CD4-positive, alpha-beta T cell (primary cell): Measurements from ENCODE around the gene COX4I1. TPM values are rescaled to one million over a fixed set of nuclear protein-coding genes. Genes with fewer than 3 reads are reported as not detected.

Experiments
- ATAC-seq: fragments of 200-7000 bp; cut with Tn5 transposase; one replicate; pipeline ENCODE4 v1.10.0; 2022; ENCODE audit warnings: mild to moderate bottlenecking; ENCODE audit not compliant: poor library complexity
- CTCF ChIA-PET: fragments of 350-600 bp; sonication (Branson Sonifier 250); formaldehyde crosslinking; loops from one replicate; lab custom pipeline; 2021; ENCODE audit warnings: antibody characterized with exemption, inconsistent platforms; lab: Charles Lee
- POLR2A ChIA-PET: fragments of 350-600 bp; sonication (Branson Sonifier 250); formaldehyde crosslinking; loops from one replicate; lab custom pipeline; 2021; ENCODE audit warnings: antibody characterized with exemption, inconsistent platforms; lab: Charles Lee
- DNase-seq, 14 experiments: peaks; one replicate each; pipeline ENCODE4 v3.0.0-alpha.2; 2013 to 2020; ENCODE audit warnings: mixed read lengths in 2 of 14
- H3K27ac ChIP-seq, 2 donors: one replicate each; pipeline versions ENCODE4 v1.5.1 to v1.7.0; 2013; ENCODE audit warnings: low read length in 2 of 2, low read depth in 1 of 2, mild to moderate bottlenecking in 1 of 2
- H3K27me3 ChIP-seq, 2 experiments: 1 replicate in 1 of 2; 2 replicates in 1 of 2; pipeline versions ENCODE4 v1.6.1 to v1.7.0; 2013; ENCODE audit warnings: low read length in 2 of 2, control low read depth in 1 of 2, mild to moderate bottlenecking in 1 of 2, moderate library complexity in 1 of 2; ENCODE audit not compliant: insufficient read depth in 2 of 2, control insufficient read depth in 1 of 2
- H3K36me3 ChIP-seq: one replicate; pipeline ENCODE4 v1.6.1; 2013; ENCODE audit warnings: low read length, control low read depth; ENCODE audit not compliant: insufficient read depth
- H3K4me1 ChIP-seq: one replicate; pipeline ENCODE4 v1.6.1; 2013; ENCODE audit warnings: low read length, control low read depth; ENCODE audit not compliant: insufficient read depth
- H3K4me3 ChIP-seq: one replicate; pipeline ENCODE4 v1.5.1; 2013; ENCODE audit warnings: mild to moderate bottlenecking, low read length, moderate library complexity
- H3K9me3 ChIP-seq, 2 experiments: 1 replicate in 1 of 2; 2 replicates in 1 of 2; pipeline versions ENCODE4 v1.6.1 to v1.7.0; 2013; ENCODE audit warnings: low read length in 2 of 2, mild to moderate bottlenecking in 2 of 2, control low read depth in 1 of 2, moderate library complexity in 1 of 2; ENCODE audit not compliant: control insufficient read depth in 1 of 2, insufficient read depth in 1 of 2
- H3K27ac Mint-ChIP-seq: one replicate; pipeline ENCODE4 v1.8.0; 2020; ENCODE audit warnings: mixed read lengths
- H3K27me3 Mint-ChIP-seq: one replicate; pipeline ENCODE4 v1.8.0; 2021; ENCODE audit warnings: mixed read lengths
- H3K36me3 Mint-ChIP-seq: one replicate; pipeline ENCODE4 v1.8.0; 2021; ENCODE audit warnings: low read depth, mixed read lengths
- H3K4me1 Mint-ChIP-seq: one replicate; pipeline ENCODE4 v1.8.0; 2021; ENCODE audit warnings: low read depth, mixed read lengths
- H3K4me3 Mint-ChIP-seq: one replicate; pipeline ENCODE4 v1.8.0; 2020; ENCODE audit warnings: mild to moderate bottlenecking, mixed read lengths
- H3K9me3 Mint-ChIP-seq: one replicate; pipeline ENCODE4 v1.8.0; 2020; ENCODE audit warnings: mixed read lengths
- CTCF ChIP-seq: fragments of 200-600 bp; IDR thresholded peaks from one replicate; pipeline ENCODE4 v1.8.0; 2022; ENCODE audit warnings: antibody characterized with exemption, mild to moderate bottlenecking
- intact Hi-C, 2 experiments: fragments of 100-400 bp; cut with DNase I in 1 of 2; cut with micrococcal nuclease in 1 of 2; formaldehyde crosslinking; loops; one replicate each; pipeline versions ENCODE4 v1.15.1 to v1.9.0; 2023 to 2025; cut with DNase I, micrococcal nuclease
- total RNA-seq, 174 experiments: library from RNA in 2 of 174; stranded (reverse) in 2 of 174; gene quantifications; one replicate each; pipeline ENCODE4 v1.2.3 and lab custom pipeline; 2021 to 2026

The COX4I1 gene
- total RNA-seq, 2 experiments from 2014 or later: 749 to 750 TPM

GRCh38 chr16:85780281-85780680 lies 19.2 kb upstream of the COX4I1 start:
- Mint-ChIP-seq H3K4me3 (no peak overlapping the region), H3K27me3 (no peaks in the 10 kb centered on the region), H3K4me1 (no peaks in the 10 kb centered on the region), H3K9me3 (no peaks in the 10 kb centered on the region), H3K27ac (no peak overlapping the region), H3K36me3 (peaks cover 72% of the 10 kb centered on the region)
- ChIA-PET POLR2A (no interaction called here), CTCF (no interaction called here)
- TF ChIP-seq CTCF: no peak
- H3K9me3 ChIP-seq: no peaks in the 10 kb centered on the region
- DNase-seq: no peak
- intact Hi-C loops: no loop called here
- H3K4me3 ChIP-seq: no peak overlapping the region
- no peaks in the 10 kb centered on the region for H3K27me3 ChIP-seq
- H3K27ac ChIP-seq: no peak overlapping the region
- no peaks in the 10 kb centered on the region for H3K4me1 ChIP-seq
- peaks cover 58% of the 10 kb centered on the region for H3K36me3 ChIP-seq
- no peak for ATAC-seq

- Histone ChIP-seq H3K27ac (no peak overlapping the region), H3K4me1 (no peaks in the 10 kb centered on the region), H3K27me3 (no peaks in the 10 kb centered on the region), H3K9me3 (no peaks in the 10 kb centered on the region), H3K4me3 (no peak overlapping the region), H3K36me3 (peaks cover 66% of the 10 kb centered on the region)
- no peak overlapping the region for H3K27ac Mint-ChIP-seq
- no peaks in the 10 kb centered on the region for H3K27me3 Mint-ChIP-seq
- H3K4me3 Mint-ChIP-seq: no peak overlapping the region
- no peak for TF ChIP-seq CTCF
- ChIA-PET POLR2A (no interaction called here), CTCF (interaction anchor here (0.6 kb wide), 1 partner anchor 22 kb away, joined by 5 read pairs; no protein-coding TSS in a partner anchor)
- H3K36me3 Mint-ChIP-seq: peaks cover 80% of the 10 kb centered on the region
- ATAC-seq (no peak), DNase-seq (no peak)
- no peaks in the 10 kb centered on the region for H3K9me3 Mint-ChIP-seq
- H3K4me1 Mint-ChIP-seq: no peaks in the 10 kb centered on the region
- intact Hi-C loops: no loop called here
Observed at GRCh38 chr16:85781156-85781555, 18.3 kb upstream of the COX4I1 start.

GRCh38 chr16:85781695-85782370 lies 17.7 kb upstream of the COX4I1 start:
- Histone ChIP-seq H3K9me3 (no peaks in the 10 kb centered on the region), H3K36me3 (peaks cover 70% of the 10 kb centered on the region), H3K4me3 (no peak overlapping the region), H3K27ac (no peak overlapping the region), H3K4me1 (no peaks in the 10 kb centered on the region), H3K27me3 (no peaks in the 10 kb centered on the region)
- intact Hi-C loops: no loop called here
- ChIA-PET CTCF (no interaction called here), POLR2A (no interaction called here)
- H3K4me1 Mint-ChIP-seq: peaks cover 4% of the 10 kb centered on the region
- ATAC-seq (no peak), DNase-seq (no peak)
- TF ChIP-seq CTCF: no peak
- peaks cover 80% of the 10 kb centered on the region for H3K36me3 Mint-ChIP-seq
- H3K4me3 Mint-ChIP-seq: no peak overlapping the region
- no peak overlapping the region for H3K27ac Mint-ChIP-seq
- no peaks in the 10 kb centered on the region for H3K9me3 Mint-ChIP-seq
- H3K27me3 Mint-ChIP-seq: no peaks in the 10 kb centered on the region
